ENCODE results near the gene ARL5C. TPM values are rescaled to one million over a fixed set of nuclear protein-coding genes. Genes with fewer than 3 reads are reported as not detected.

ARL5C gene
- total RNA-seq, 2 donors from 2014 or later = not detected

DNA sequence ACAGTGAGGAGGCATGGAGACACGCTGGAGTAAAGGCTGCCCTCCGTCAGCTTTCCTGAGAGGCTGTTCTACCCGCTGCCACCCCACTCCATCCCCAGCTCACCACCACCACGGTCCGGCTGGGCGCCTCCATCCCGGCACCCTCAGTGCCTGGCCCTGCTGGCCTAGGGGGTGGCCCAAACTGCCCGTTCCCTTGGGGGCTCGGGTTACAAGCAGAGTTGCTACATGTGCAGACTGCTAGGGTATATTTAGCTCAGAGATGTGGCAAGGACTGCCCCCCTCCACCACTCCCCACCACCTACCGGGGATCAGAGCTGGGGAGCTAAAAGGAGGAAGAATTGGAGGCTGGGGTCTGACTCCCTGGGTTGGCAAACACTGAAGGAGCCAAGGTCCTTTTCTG lies 27.4 kb upstream of the ARL5C start:
- intact Hi-C loops (cut with DNase I) = no loop called here

DNA sequence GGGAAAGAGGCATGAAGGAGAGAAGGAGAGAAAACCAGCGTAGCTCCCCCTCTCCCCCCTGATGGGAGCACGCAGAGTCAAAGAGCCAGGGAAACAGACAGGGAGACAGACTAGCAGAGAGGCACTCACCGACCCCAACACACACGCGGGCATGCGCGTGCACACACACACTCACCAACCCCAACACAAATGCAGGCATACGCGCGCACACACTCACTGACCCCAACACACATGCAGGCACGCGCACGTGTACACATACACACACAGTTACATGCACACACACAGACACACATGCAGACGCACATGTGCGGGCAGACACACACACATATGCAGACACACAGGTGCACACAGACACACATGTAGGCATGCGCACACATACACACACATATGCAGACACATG lies 26.9 kb upstream of the ARL5C start:
- H3K36me3 ChIP-seq = no peaks in the 10 kb centered on the region

More for the DNA sequence above, 27.4 kb upstream of the ARL5C start:
- TF ChIP-seq, protein P1, sequence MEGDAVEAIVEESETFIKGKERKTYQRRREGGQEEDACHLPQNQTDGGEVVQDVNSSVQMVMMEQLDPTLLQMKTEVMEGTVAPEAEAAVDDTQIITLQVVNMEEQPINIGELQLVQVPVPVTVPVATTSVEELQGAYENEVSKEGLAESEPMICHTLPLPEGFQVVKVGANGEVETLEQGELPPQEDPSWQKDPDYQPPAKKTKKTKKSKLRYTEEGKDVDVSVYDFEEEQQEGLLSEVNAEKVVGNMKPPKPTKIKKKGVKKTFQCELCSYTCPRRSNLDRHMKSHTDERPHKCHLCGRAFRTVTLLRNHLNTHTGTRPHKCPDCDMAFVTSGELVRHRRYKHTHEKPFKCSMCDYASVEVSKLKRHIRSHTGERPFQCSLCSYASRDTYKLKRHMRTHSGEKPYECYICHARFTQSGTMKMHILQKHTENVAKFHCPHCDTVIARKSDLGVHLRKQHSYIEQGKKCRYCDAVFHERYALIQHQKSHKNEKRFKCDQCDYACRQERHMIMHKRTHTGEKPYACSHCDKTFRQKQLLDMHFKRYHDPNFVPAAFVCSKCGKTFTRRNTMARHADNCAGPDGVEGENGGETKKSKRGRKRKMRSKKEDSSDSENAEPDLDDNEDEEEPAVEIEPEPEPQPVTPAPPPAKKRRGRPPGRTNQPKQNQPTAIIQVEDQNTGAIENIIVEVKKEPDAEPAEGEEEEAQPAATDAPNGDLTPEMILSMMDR (IDR thresholded peaks at IDR 0.05) = no peak
- H3K4me1 ChIP-seq = no peaks in the 10 kb centered on the region
- no peak overlapping the region for H3K9ac ChIP-seq (ENCODE audit: low read depth in 2 of 2, low read length in 2 of 2)
- DNase-seq = no peak
- H3K4me3 ChIP-seq = no peak overlapping the region
- no peaks in the 10 kb centered on the region for H3K9me3 ChIP-seq
- H3K27ac ChIP-seq = no peak overlapping the region
- no peaks in the 10 kb centered on the region for H3K36me3 ChIP-seq
- H3K27me3 ChIP-seq = no peaks in the 10 kb centered on the region

DNA sequence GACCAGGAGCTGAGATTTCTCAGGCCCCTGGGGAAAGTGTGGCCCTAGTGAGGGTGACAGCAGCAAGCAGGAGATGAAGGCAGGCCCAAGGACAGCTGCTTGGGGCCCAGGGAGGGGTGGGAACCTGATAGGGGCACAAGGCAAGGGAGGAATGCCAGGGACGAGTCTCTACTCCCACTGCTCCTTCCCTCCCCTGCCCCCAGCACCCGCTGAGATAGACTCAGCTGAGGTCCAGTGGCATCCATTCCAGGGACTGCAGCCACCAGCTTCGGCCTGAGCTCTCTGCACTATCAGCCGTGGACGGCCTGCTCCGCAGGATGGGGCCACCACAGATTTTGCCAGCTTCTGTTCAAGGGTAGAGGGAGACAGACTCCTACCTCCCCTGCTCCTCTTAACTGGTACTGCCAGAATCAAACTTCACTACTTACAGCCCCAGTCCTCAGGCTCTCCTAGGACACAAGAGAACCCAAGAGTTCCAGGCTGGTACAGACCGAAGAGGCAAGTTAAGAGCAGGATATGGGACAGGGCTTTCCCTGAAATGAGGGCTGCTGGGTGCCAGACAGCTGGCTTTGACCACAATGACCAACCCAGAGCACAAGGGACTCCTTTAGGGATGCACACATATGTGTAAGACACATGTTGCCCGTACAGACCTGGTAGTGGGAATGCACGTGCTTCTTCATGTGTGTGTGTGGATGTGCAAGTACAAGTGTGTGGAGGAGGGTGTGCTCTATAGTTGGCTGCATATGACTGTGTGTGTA lies 26.0 kb upstream of the ARL5C start:
- Histone ChIP-seq H3K9ac (ENCODE audit: low read depth in 2 of 2, low read length in 2 of 2) (no peak overlapping the region), H3K4me1 (peaks cover 5% of the 10 kb centered on the region), H3K36me3 (no peaks in the 10 kb centered on the region), H3K27me3 (no peaks in the 10 kb centered on the region), H3K9me3 (no peaks in the 10 kb centered on the region), H3K4me3 (no peak overlapping the region), H3K27ac (no peak overlapping the region)
- TF ChIP-seq, protein P1 (IDR thresholded peaks at IDR 0.05) = no peak
- intact Hi-C loops (cut with DNase I) = no loop called here
- no peak for DNase-seq

More for the DNA sequence above, 26.9 kb upstream of the ARL5C start:
- Histone ChIP-seq H3K4me3 (no peak overlapping the region), H3K9me3 (no peaks in the 10 kb centered on the region), H3K9ac (ENCODE audit: low read depth in 2 of 2, low read length in 2 of 2) (no peak overlapping the region), H3K4me1 (no peaks in the 10 kb centered on the region), H3K27ac (no peak overlapping the region), H3K27me3 (no peaks in the 10 kb centered on the region)
- intact Hi-C loops (cut with DNase I) = no loop called here
- no peak for DNase-seq
- TF ChIP-seq, protein P1 (IDR thresholded peaks at IDR 0.05) = no peak

DNA sequence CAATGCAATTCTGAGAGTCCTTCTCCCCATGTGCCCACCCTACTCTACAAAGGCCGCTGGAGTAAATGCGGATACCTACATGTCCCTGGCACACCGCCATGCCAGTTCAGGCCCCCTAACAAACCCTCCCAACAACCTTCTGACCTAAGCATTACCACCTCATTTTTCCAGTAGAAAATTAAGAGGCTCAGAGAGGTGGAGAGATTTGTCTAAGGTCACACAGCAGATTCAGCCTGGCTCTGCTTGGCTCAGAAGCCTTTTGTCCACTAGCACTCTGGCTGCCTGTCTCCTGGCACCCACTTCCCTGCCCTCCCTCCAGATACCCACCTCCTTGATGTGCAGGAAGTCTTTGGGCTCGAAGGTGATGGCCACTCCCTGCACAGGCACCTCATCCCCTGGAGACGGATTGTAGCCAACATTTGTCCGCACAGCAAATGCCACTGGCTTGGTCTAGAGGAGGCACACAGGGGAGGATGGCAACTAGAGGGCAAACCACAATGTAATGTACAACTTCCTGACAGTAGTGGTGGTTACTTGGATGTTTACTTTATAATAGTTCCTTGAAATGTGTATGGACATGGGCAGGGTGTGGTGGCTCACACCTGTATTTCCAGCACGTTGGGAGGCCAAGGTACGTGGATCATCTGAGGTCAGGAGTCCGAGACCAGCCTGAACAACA lies 21.3 kb upstream of the ARL5C start:
- peak overlapping the region; percentile 85 for H3K27ac ChIP-seq
- H3K27me3 ChIP-seq = no peaks in the 10 kb centered on the region
- H3K4me3 ChIP-seq = no peak overlapping the region
- intact Hi-C loops (cut with DNase I) = no loop called here
- TF ChIP-seq, protein P1 (IDR thresholded peaks at IDR 0.05) = no peak
- no peaks in the 10 kb centered on the region for H3K9me3 ChIP-seq
- peak overlapping the region; percentile 18 to 43 for H3K9ac ChIP-seq (ENCODE audit: low read depth in 2 of 2, low read length in 2 of 2)
- H3K36me3 ChIP-seq = no peaks in the 10 kb centered on the region
- peak; percentile 74 for DNase-seq
- peaks cover 5% of the 10 kb centered on the region for H3K4me1 ChIP-seq

DNA sequence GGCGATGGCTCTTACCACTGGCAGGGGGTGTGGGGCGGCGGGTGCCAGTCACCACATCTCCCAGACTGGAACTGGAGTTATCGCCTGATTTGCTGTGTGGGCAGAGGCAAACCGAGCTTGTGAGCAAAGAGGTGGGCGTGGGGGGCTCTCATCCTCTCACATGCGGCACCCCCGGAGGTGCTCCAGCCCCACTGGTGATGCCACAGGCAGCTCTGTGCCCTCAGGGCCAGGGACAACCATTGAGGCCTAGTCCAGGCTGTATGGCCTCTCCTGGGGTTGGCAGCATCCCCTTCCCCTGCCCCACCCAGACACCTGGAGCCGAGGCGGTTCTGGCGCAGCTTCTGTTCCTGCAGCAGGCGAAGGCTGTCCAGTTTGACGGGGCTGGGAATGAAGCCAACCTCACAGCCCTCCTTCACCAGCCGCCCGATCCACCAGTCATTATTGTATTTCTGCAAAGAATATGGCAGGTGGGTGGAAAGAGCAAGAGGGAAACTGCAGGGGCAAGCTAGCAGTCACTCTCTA lies 20.6 kb upstream of the ARL5C start:
- Histone ChIP-seq H3K27ac (peak overlapping the region; percentile 85), H3K36me3 (no peaks in the 10 kb centered on the region), H3K4me1 (peaks cover 5% of the 10 kb centered on the region), H3K9me3 (no peaks in the 10 kb centered on the region), H3K9ac (ENCODE audit: low read depth in 2 of 2, low read length in 2 of 2) (peak overlapping the region; percentile 26 to 43), H3K27me3 (no peaks in the 10 kb centered on the region), H3K4me3 (no peak overlapping the region)
- intact Hi-C loops (cut with DNase I) = no loop called here
- DNase-seq = peak; percentile 51
- TF ChIP-seq, protein P1 (IDR thresholded peaks at IDR 0.05) = no peak

All from colonic mucosa (tissue), 4 donors.